ENCODE measurements around the gene CANT1. TPM values are rescaled to one million over a fixed set of nuclear protein-coding genes. Genes with fewer than 3 reads are reported as not detected.

CANT1 gene
- total RNA-seq, 1 experiment from 2014 or later: 34.1 TPM

DNA sequence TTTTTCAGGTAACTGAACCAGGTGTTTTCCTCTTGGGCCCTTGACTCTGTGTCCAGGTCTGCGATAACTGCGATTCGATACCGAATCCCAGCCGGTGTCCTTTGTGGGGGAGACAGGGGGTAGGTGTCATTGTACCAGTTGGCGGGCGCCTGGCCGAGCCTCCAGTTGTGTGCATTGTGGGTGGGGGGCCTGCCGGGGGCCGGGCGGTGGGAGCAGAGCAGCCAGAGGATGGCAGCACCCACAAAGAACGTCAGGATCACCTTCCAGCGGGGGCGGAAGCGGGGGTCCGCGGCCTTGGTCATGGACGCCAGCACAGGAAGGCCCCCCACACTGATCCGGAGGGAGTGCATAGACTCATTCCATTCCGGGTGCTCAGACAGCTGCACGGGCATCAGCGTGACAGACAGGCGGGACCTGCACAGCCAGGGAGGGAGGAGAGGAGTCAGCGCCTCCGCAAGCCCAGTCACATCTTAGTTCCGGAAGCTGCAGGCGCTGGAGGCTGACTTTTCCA, 12.3 kb downstream of the CANT1 start (continued):
- TF ChIP-seq KAT7 (CRISPR knock-in tag; IDR thresholded peaks at IDR 0.05; ENCODE audit: borderline replicate concordance) (no peak), ZNF219 (CRISPR knock-in tag; IDR thresholded peaks at IDR 0.05; ENCODE audit: borderline replicate concordance) (no peak)

DNA sequence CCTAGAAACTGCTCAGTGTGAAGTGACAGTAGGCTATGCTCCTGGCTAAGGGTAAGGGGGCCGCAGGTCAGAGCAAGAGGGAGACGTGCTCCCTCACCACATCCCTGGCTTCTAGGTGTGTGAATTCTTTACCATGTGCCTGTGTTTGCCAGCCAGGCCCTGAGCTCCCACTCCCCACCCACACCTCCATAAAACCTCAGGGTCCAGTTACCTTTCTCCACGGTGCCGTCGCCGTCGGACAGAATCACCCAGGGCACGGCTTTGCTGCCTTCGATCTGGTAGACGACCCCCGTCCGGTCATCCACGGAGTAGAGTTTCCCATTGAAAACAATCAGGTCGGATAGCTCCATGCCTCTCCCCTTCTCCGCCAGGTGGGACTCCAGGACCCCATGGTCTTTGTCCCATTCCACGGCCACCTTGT, 12.8 kb downstream of the CANT1 start:
- ChIA-PET POLR2A (no interaction called here), CTCF (interaction anchor here (1.6 to 2.1 kb wide), 3 partner anchors 46 to 131 kb away, joined by 5 to 6 read pairs (median 5); no protein-coding TSS in a partner anchor)
- no peak for TF ChIP-seq NFE2L1 (CRISPR knock-in tag; IDR thresholded peaks at IDR 0.05)
- TF ChIP-seq, protein P1, sequence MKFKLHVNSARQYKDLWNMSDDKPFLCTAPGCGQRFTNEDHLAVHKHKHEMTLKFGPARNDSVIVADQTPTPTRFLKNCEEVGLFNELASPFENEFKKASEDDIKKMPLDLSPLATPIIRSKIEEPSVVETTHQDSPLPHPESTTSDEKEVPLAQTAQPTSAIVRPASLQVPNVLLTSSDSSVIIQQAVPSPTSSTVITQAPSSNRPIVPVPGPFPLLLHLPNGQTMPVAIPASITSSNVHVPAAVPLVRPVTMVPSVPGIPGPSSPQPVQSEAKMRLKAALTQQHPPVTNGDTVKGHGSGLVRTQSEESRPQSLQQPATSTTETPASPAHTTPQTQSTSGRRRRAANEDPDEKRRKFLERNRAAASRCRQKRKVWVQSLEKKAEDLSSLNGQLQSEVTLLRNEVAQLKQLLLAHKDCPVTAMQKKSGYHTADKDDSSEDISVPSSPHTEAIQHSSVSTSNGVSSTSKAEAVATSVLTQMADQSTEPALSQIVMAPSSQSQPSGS (CRISPR knock-in tag; IDR thresholded peaks at IDR 0.05; ENCODE audit: borderline replicate concordance, low read depth): no peak
- no peak for TF ChIP-seq NR3C1 (CRISPR knock-in tag; conservative IDR thresholded peaks at IDR 0.05; ENCODE audit: low read depth)
- no peak for TF ChIP-seq GTF2I (CRISPR knock-in tag; conservative IDR thresholded peaks at IDR 0.05)
- TF ChIP-seq ZNF121 (CRISPR knock-in tag; IDR thresholded peaks at IDR 0.05): no peak
- TF ChIP-seq, protein P2, sequence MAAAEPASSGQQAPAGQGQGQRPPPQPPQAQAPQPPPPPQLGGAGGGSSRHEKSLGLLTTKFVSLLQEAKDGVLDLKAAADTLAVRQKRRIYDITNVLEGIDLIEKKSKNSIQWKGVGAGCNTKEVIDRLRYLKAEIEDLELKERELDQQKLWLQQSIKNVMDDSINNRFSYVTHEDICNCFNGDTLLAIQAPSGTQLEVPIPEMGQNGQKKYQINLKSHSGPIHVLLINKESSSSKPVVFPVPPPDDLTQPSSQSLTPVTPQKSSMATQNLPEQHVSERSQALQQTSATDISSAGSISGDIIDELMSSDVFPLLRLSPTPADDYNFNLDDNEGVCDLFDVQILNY (CRISPR knock-in tag; IDR thresholded peaks at IDR 0.05): no peak
- Mint-ChIP-seq H3K27ac (no peak overlapping the region), H3K4me1 (no peaks in the 10 kb centered on the region), H3K36me3 (peaks cover 21% of the 10 kb centered on the region), H3K27me3 (ENCODE audit: low read depth) (peaks cover 29% of the 10 kb centered on the region), H3K9me3 (no peaks in the 10 kb centered on the region), H3K4me3 (no peak overlapping the region)
- DNase-seq (ENCODE audit: low spot score) (no peak), ATAC-seq (no peak)

DNA sequence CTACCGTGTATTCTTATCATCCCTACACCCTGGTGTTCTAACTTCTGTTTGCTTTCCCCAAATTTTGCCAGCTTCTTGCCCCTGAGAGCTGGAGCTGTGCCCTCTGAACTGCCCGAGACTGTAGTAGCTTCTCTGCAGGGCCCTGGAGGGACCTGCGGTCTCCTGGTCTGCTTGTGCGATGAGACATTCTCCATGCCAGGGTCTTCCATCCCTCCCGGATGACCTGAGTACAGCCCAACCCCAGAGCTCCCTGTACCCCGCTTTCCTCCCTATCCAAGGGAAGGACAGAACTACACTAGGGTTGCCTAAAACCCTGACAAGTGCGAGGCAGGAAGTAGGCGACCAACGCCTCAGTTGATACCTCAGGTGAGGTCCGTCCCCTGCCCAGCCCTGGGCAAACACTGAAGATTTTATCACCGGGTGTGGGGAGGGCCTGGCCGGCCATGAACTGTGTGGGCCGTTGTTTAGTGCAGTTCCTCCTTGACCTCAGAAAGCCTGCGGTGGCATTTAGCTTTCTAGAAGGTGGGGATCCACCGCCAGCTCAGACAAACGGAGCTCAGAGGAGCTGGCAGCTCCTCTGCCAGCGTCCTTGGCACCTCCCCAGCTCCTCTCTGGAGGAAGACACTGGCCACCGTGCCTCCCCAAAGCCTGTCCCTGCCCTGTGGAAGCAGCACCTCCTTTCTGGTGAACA, 13.7 kb downstream of the CANT1 start:
- DNase-seq (ENCODE audit: low spot score) (no peak), ATAC-seq (no peak)
- POLR2A ChIA-PET: no interaction called here
- peaks cover 20% of the 10 kb centered on the region for H3K27me3 Mint-ChIP-seq (ENCODE audit: low read depth)
- H3K4me3 Mint-ChIP-seq: no peak overlapping the region
- no peaks in the 10 kb centered on the region for H3K4me1 Mint-ChIP-seq
- no peak overlapping the region for H3K27ac Mint-ChIP-seq
- H3K36me3 Mint-ChIP-seq: peaks cover 28% of the 10 kb centered on the region
- CTCF ChIA-PET: interaction anchor here (0.5 to 2.1 kb wide), 4 partner anchors 12 to 130 kb away, joined by 4 to 6 read pairs (median 5); no protein-coding TSS in a partner anchor
- H3K9me3 Mint-ChIP-seq: no peaks in the 10 kb centered on the region
- TF ChIP-seq SOX15 (CRISPR knock-in tag; IDR thresholded peaks at IDR 0.05): no peak
- TF ChIP-seq ESRRA (CRISPR knock-in tag; IDR thresholded peaks at IDR 0.05; ENCODE audit: borderline replicate concordance): no peak
- no peak for TF ChIP-seq MXD4 (CRISPR knock-in tag; IDR thresholded peaks at IDR 0.05; ENCODE audit: borderline replicate concordance)
- TF ChIP-seq ETV6 (CRISPR knock-in tag; IDR thresholded peaks at IDR 0.05): no peak
- TF ChIP-seq, protein P2 (CRISPR knock-in tag; IDR thresholded peaks at IDR 0.05): no peak
- TF ChIP-seq ATF1 (CRISPR knock-in tag; IDR thresholded peaks at IDR 0.05): no peak
- TF ChIP-seq, protein P3, sequence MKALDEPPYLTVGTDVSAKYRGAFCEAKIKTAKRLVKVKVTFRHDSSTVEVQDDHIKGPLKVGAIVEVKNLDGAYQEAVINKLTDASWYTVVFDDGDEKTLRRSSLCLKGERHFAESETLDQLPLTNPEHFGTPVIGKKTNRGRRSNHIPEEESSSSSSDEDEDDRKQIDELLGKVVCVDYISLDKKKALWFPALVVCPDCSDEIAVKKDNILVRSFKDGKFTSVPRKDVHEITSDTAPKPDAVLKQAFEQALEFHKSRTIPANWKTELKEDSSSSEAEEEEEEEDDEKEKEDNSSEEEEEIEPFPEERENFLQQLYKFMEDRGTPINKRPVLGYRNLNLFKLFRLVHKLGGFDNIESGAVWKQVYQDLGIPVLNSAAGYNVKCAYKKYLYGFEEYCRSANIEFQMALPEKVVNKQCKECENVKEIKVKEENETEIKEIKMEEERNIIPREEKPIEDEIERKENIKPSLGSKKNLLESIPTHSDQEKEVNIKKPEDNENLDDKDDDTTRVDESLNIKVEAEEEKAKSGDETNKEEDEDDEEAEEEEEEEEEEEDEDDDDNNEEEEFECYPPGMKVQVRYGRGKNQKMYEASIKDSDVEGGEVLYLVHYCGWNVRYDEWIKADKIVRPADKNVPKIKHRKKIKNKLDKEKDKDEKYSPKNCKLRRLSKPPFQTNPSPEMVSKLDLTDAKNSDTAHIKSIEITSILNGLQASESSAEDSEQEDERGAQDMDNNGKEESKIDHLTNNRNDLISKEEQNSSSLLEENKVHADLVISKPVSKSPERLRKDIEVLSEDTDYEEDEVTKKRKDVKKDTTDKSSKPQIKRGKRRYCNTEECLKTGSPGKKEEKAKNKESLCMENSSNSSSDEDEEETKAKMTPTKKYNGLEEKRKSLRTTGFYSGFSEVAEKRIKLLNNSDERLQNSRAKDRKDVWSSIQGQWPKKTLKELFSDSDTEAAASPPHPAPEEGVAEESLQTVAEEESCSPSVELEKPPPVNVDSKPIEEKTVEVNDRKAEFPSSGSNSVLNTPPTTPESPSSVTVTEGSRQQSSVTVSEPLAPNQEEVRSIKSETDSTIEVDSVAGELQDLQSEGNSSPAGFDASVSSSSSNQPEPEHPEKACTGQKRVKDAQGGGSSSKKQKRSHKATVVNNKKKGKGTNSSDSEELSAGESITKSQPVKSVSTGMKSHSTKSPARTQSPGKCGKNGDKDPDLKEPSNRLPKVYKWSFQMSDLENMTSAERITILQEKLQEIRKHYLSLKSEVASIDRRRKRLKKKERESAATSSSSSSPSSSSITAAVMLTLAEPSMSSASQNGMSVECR (CRISPR knock-in tag; IDR thresholded peaks at IDR 0.05; ENCODE audit: borderline replicate concordance): no peak
- TF ChIP-seq, protein P4, sequence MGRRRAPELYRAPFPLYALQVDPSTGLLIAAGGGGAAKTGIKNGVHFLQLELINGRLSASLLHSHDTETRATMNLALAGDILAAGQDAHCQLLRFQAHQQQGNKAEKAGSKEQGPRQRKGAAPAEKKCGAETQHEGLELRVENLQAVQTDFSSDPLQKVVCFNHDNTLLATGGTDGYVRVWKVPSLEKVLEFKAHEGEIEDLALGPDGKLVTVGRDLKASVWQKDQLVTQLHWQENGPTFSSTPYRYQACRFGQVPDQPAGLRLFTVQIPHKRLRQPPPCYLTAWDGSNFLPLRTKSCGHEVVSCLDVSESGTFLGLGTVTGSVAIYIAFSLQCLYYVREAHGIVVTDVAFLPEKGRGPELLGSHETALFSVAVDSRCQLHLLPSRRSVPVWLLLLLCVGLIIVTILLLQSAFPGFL (CRISPR knock-in tag; IDR thresholded peaks at IDR 0.05; ENCODE audit: borderline replicate concordance): no peak
- no peak for TF ChIP-seq ZNF232 (CRISPR knock-in tag; IDR thresholded peaks at IDR 0.05)
- TF ChIP-seq NR2C2 (CRISPR knock-in tag; IDR thresholded peaks at IDR 0.05): no peak
- no peak for TF ChIP-seq GRHL2 (CRISPR knock-in tag; IDR thresholded peaks at IDR 0.05; ENCODE audit: insufficient replicate concordance, severe bottlenecking)
- TF ChIP-seq, protein P5, sequence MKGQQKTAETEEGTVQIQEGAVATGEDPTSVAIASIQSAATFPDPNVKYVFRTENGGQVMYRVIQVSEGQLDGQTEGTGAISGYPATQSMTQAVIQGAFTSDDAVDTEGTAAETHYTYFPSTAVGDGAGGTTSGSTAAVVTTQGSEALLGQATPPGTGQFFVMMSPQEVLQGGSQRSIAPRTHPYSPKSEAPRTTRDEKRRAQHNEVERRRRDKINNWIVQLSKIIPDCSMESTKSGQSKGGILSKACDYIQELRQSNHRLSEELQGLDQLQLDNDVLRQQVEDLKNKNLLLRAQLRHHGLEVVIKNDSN (CRISPR knock-in tag; IDR thresholded peaks at IDR 0.05): no peak
- no peak for TF ChIP-seq NFE2L1 (CRISPR knock-in tag; IDR thresholded peaks at IDR 0.05)
- no peak for TF ChIP-seq JAZF1 (CRISPR knock-in tag; IDR thresholded peaks at IDR 0.05)
- TF ChIP-seq NFYB (CRISPR knock-in tag; conservative IDR thresholded peaks at IDR 0.05; ENCODE audit: low read depth): no peak
- no peak for TF ChIP-seq RELA (CRISPR knock-in tag; IDR thresholded peaks at IDR 0.05; ENCODE audit: borderline replicate concordance)
